RWPE2 (cell line): ENCODE results near the gene PTPRD.

Experiments used
- ATAC-seq: fragments of 200-7000 bp; cut with Tn5 transposase; 3 replicates; pipeline ENCODE4 v1.9.1; 2021; ENCODE audit warnings: low read depth
- DNase-seq: peaks from one replicate; pipeline ENCODE4 v3.0.0-alpha.2; 2020; ENCODE audit warnings: low spot score
- H3K27ac ChIP-seq: fragments of 450-650 bp; 2 replicates; pipeline ENCODE4 v1.5.1; 2017; ENCODE audit warnings: mild to moderate bottlenecking; ENCODE audit not compliant: poor library complexity, severe bottlenecking
- H3K27me3 ChIP-seq: fragments of 250-450 bp; sonication (Bioruptor Pico); 2 replicates; pipeline ENCODE4 v1.5.1; 2021; ENCODE audit warnings: mild to moderate bottlenecking, moderate library complexity; ENCODE audit not compliant: insufficient read depth, poor library complexity, severe bottlenecking
- H3K36me3 ChIP-seq: fragments of 250-450 bp; sonication (Bioruptor Pico); 2 replicates; pipeline ENCODE4 v1.5.1; 2020; ENCODE audit warnings: low read depth, mild to moderate bottlenecking, moderate library complexity
- H3K4me1 ChIP-seq: fragments of 250-450 bp; sonication (Bioruptor Pico); 2 replicates; pipeline ENCODE4 v1.5.1; 2021; ENCODE audit warnings: mild to moderate bottlenecking, moderate library complexity; ENCODE audit not compliant: insufficient read depth, poor library complexity, severe bottlenecking
- H3K4me3 ChIP-seq: fragments of 250-450 bp; sonication (Bioruptor Pico); 2 replicates; pipeline ENCODE4 v1.5.1; 2021; ENCODE audit warnings: mild to moderate bottlenecking, moderate library complexity; ENCODE audit not compliant: severe bottlenecking
- H3K9me3 ChIP-seq: fragments of 250-450 bp; sonication (Bioruptor Pico); 2 replicates; pipeline ENCODE4 v1.5.1; 2021; ENCODE audit warnings: mild to moderate bottlenecking, moderate library complexity; ENCODE audit not compliant: severe bottlenecking
- TF ChIP-seq, protein P1 (sequence below): fragments of 450-650 bp; IDR thresholded peaks from one replicate; pipeline ENCODE4 v1.5.1; 2017; ENCODE audit warnings: mild to moderate bottlenecking, moderate library complexity; ENCODE audit not compliant: poor library complexity, severe bottlenecking

The PTPRD gene

GRCh38 chr9:10339152-10339551 lies 273.6 kb downstream of the PTPRD start:
- DNase-seq: no peak
- Histone ChIP-seq H3K4me3 (no peak overlapping the region), H3K9me3 (no peaks in the 10 kb centered on the region), H3K4me1 (no peaks in the 10 kb centered on the region), H3K36me3 (no peaks in the 10 kb centered on the region), H3K27me3 (peaks cover 18% of the 10 kb centered on the region), H3K27ac (no peak overlapping the region)
- no peak for ATAC-seq
- TF ChIP-seq, protein P1, sequence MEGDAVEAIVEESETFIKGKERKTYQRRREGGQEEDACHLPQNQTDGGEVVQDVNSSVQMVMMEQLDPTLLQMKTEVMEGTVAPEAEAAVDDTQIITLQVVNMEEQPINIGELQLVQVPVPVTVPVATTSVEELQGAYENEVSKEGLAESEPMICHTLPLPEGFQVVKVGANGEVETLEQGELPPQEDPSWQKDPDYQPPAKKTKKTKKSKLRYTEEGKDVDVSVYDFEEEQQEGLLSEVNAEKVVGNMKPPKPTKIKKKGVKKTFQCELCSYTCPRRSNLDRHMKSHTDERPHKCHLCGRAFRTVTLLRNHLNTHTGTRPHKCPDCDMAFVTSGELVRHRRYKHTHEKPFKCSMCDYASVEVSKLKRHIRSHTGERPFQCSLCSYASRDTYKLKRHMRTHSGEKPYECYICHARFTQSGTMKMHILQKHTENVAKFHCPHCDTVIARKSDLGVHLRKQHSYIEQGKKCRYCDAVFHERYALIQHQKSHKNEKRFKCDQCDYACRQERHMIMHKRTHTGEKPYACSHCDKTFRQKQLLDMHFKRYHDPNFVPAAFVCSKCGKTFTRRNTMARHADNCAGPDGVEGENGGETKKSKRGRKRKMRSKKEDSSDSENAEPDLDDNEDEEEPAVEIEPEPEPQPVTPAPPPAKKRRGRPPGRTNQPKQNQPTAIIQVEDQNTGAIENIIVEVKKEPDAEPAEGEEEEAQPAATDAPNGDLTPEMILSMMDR: no peak

DNA sequence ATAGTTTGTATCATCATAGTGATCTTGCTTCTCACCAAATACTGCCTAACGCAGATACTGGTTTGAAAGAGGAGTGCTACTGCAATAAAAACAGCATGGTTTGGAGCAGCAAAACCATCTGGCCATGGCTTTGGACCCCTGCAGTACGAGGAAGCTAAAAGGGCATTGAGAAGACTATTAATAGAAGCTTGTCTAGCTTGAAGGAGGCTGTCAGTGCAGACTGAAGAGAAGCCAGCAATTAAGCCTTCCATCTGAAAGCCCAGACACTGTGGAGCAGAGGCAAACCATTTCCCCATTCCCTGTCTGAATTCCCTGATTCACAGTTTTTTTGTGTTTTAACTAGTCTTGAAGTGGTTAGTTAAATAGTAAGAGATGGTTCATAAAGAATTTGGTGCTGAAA lies 281.6 kb downstream of the PTPRD start:
- Histone ChIP-seq H3K4me1 (no peaks in the 10 kb centered on the region), H3K4me3 (no peak overlapping the region), H3K27ac (no peak overlapping the region), H3K9me3 (no peaks in the 10 kb centered on the region), H3K27me3 (peaks cover 17% of the 10 kb centered on the region), H3K36me3 (no peaks in the 10 kb centered on the region)
- ATAC-seq (no peak), DNase-seq (no peak)
- TF ChIP-seq, protein P1: no peak

DNA sequence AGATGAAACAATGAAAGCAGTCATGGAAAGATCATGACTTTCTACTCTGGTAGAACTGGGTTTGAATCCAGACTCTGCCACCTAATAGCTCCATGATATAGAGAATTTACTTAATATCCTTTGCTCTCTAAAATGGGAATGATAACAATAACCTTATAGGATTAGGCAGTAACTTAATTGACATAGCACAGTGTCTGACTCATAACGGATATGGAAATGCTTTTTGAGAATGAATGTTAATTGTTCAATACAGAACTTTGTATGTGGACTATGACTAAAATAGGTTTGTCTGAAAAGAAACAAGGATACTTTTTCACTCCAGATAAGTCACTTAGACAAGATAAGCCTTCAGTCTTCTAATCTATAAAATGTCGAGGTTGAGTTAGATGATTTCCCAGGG lies 330.7 kb downstream of the PTPRD start:
- Histone ChIP-seq H3K9me3 (no peaks in the 10 kb centered on the region), H3K4me3 (no peak overlapping the region), H3K36me3 (no peaks in the 10 kb centered on the region), H3K27ac (no peak overlapping the region), H3K4me1 (no peaks in the 10 kb centered on the region), H3K27me3 (no peaks in the 10 kb centered on the region)
- DNase-seq (no peak), ATAC-seq (no peak)
- TF ChIP-seq, protein P1: no peak

DNA sequence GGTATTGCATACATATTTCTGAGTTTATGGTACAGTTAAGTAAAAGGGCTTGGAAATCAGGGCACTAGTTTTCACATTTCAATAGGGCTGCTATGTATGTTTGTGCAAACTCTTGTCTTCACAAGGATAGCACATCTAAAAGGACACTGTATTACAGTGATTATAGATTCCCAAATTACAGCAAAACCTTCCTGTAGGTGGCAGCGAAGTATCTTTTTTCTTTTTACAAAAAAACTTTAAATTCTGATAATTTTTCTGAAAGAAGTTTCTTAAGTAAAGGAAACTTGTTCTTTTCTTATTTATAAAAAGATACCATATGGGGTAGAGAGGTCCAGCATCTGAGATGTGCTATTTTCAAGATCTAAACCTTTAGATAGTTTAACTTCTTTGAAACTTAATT lies 337.8 kb downstream of the PTPRD start:
- ATAC-seq: no peak
- no peak overlapping the region for H3K4me3 ChIP-seq
- H3K36me3 ChIP-seq: no peaks in the 10 kb centered on the region
- H3K9me3 ChIP-seq: no peaks in the 10 kb centered on the region
- no peaks in the 10 kb centered on the region for H3K4me1 ChIP-seq
- H3K27ac ChIP-seq: no peak overlapping the region
- TF ChIP-seq, protein P1: peak; percentile 13
- peaks cover 5% of the 10 kb centered on the region for H3K27me3 ChIP-seq
- no peak for DNase-seq

GRCh38 chr9:10274175-10274574 lies 338.6 kb downstream of the PTPRD start:
- no peaks in the 10 kb centered on the region for H3K4me1 ChIP-seq
- no peak for ATAC-seq
- no peaks in the 10 kb centered on the region for H3K9me3 ChIP-seq

More at GRCh38 chr9:10274175-10274574, 338.6 kb downstream of the PTPRD start:
- Histone ChIP-seq H3K27ac (no peak overlapping the region), H3K27me3 (peaks cover 5% of the 10 kb centered on the region), H3K4me3 (no peak overlapping the region), H3K36me3 (no peaks in the 10 kb centered on the region)
- TF ChIP-seq, protein P1: no peak
- DNase-seq: no peak
